HepG2 (cell line): ENCODE measurements around the gene SNAPC4. TPM values are rescaled to one million over a fixed set of nuclear protein-coding genes. Genes with fewer than 3 reads are reported as not detected.

Experiments
- ATAC-seq: fragments of 200-7000 bp; cut with Tn5 transposase; 3 replicates; pipeline ENCODE4 v1.9.1; 2020; ENCODE audit warnings: mild to moderate bottlenecking, moderate library complexity
- BruUV-seq: library from RNA; stranded (reverse); fragments of 400-500 nt; replicated peaks from 2 replicates; lab custom pipeline; 2021; lab: Mats Ljungman, UMichigan
- CTCF ChIA-PET: fragments of 300-600 bp; formaldehyde crosslinking; extraction: SDS; loops from one replicate; lab custom pipeline; 2021; ENCODE audit warnings: low total read pairs, inconsistent platforms, low intra/inter-chr PET ratio; lab: Yijun Ruan, JAX
- POLR2A ChIA-PET: fragments of 350-600 bp; sonication (Branson Sonifier 250); formaldehyde crosslinking; loops from one replicate; lab custom pipeline; 2020; ENCODE audit warnings: antibody characterized with exemption, inconsistent platforms; lab: Yijun Ruan, JAX
- DNase-seq: peaks from one replicate; pipeline ENCODE4 v3.0.0-alpha.2; 2015; ENCODE audit warnings: low spot score
- FAIRE-seq: peaks from 3 replicates; lab custom pipeline; 2011; peaks lifted over from hg19 to GRCh38; lab: Jason Lieb, UNC
- H2AFZ ChIP-seq: one replicate; pipeline ENCODE4 v1.6.1; 2011; ENCODE audit warnings: low read length, inconsistent platforms
- H3K27ac ChIP-seq: fragments of 300-600 bp; 3 replicates; pipeline ENCODE4 v1.8.0; 2011; ENCODE audit warnings: mixed run types, mild to moderate bottlenecking, mixed read lengths, low read length, inconsistent platforms; ENCODE audit not compliant: insufficient read depth; ENCODE audit errors: extremely low read length
- H3K27me3 ChIP-seq, 2 experiments: fragments of 200-600 bp in 1 of 2; 2 replicates in 1 of 2; 3 replicates in 1 of 2; pipeline versions ENCODE4 v1.6.0 to v1.8.0; 2011; ENCODE audit warnings: low read length in 2 of 2, mild to moderate bottlenecking in 2 of 2, moderate library complexity in 2 of 2, inconsistent platforms in 1 of 2; ENCODE audit not compliant: insufficient read depth in 2 of 2, control insufficient read depth in 1 of 2
- H3K36me3 ChIP-seq, 2 experiments: fragments of 200-600 bp in 1 of 2; replicated peaks in 1 of 2; 2 replicates in 1 of 2; 3 replicates in 1 of 2; pipeline versions ENCODE4 v1.5.1 to v1.8.0; 2011; ENCODE audit warnings: low read length in 2 of 2, inconsistent platforms in 1 of 2; ENCODE audit not compliant: insufficient read depth in 2 of 2, control insufficient read depth in 1 of 2
- H3K4me1 ChIP-seq: 2 replicates; pipeline ENCODE4 v1.5.1; 2012; ENCODE audit warnings: low read length, inconsistent platforms; ENCODE audit not compliant: insufficient read depth
- H3K4me2 ChIP-seq: 2 replicates; pipeline ENCODE4 v1.6.0; 2011; ENCODE audit warnings: low read depth, low read length, inconsistent platforms
- H3K4me3 ChIP-seq, 3 experiments: fragments of 200-600 bp in 1 of 3; sonication (generic), shearing (Covaris generic) in 1 of 3; replicated peaks in 1 of 3; 2 replicates each; pipeline ENCODE4 v1.5.1; 2011 to 2016; ENCODE audit warnings: low read length in 3 of 3, inconsistent platforms in 2 of 3, low read depth in 2 of 3, mild to moderate bottlenecking in 2 of 3, control low read depth in 1 of 3, mixed read lengths in 1 of 3; ENCODE audit not compliant: insufficient read depth in 1 of 3
- H3K79me2 ChIP-seq: one replicate; pipeline ENCODE4 v1.6.1; 2011; ENCODE audit warnings: low read length, inconsistent platforms; ENCODE audit not compliant: insufficient read depth
- H3K9ac ChIP-seq: 2 replicates; pipeline ENCODE4 v1.6.0; 2011; ENCODE audit warnings: mild to moderate bottlenecking, low read depth, low read length, inconsistent platforms; ENCODE audit not compliant: insufficient read depth
- H3K9me3 ChIP-seq: 2 replicates; pipeline ENCODE4 v1.5.1; 2012; ENCODE audit warnings: mild to moderate bottlenecking, low read length
- H4K20me1 ChIP-seq: 2 replicates; pipeline ENCODE4 v1.6.0; 2011; ENCODE audit warnings: inconsistent platforms, mild to moderate bottlenecking, low read length, moderate library complexity; ENCODE audit not compliant: insufficient read depth
- AGO2 ChIP-seq: fragments of 200-400 bp; formaldehyde crosslinking; optimal IDR thresholded peaks from 2 replicates; pipeline ENCODE3; 2017; ENCODE audit warnings: mild to moderate bottlenecking, low read depth, low read length, moderate library complexity
- FLYWCH1 ChIP-seq: sonication (generic); formaldehyde crosslinking; IDR thresholded peaks from 2 replicates; pipeline ENCODE4 v1.8.1; 2023; ENCODE audit warnings: mild to moderate bottlenecking, missing genetic modification reagents
- GATAD2A ChIP-seq: IDR thresholded peaks from 2 replicates; pipeline ENCODE4 v1.6.1; 2016
- HCFC1 ChIP-seq: fragments of 150-350 bp; IDR thresholded peaks from 2 replicates; pipeline ENCODE4 v1.6.1; 2014; ENCODE audit warnings: low read depth, low read length
- MEF2D ChIP-seq: sonication (generic); formaldehyde crosslinking; IDR thresholded peaks from 2 replicates; pipeline ENCODE4 v1.5.1; 2020; ENCODE audit warnings: mild to moderate bottlenecking, missing genetic modification reagents
- RBFOX2 ChIP-seq: fragments of 200-400 bp; formaldehyde crosslinking; IDR thresholded peaks from 2 replicates; pipeline ENCODE4 v1.6.1; 2017; ENCODE audit warnings: low read depth, mild to moderate bottlenecking, low read length
- ZNF251 ChIP-seq: sonication (generic); formaldehyde crosslinking; IDR thresholded peaks from 2 replicates; pipeline ENCODE4 v1.9.0; 2021; ENCODE audit warnings: mild to moderate bottlenecking, missing genetic modification reagents
- ZNF280D ChIP-seq: sonication (generic); formaldehyde crosslinking; IDR thresholded peaks from 2 replicates; pipeline ENCODE4 v1.5.1; 2020; ENCODE audit warnings: mild to moderate bottlenecking, missing genetic modification reagents
- ZNF318 ChIP-seq: sonication (generic); formaldehyde crosslinking; IDR thresholded peaks from 2 replicates; pipeline ENCODE4 v1.4.0; 2020; ENCODE audit warnings: mild to moderate bottlenecking, missing genetic modification reagents
- ZNF563 ChIP-seq: sonication (generic); formaldehyde crosslinking; IDR thresholded peaks from 2 replicates; pipeline ENCODE4 v1.8.0; 2022; ENCODE audit warnings: mild to moderate bottlenecking, moderate library complexity, missing genetic modification reagents
- WGBS: methylation state at CpG from one replicate; pipeline ENCODE4 v1.1.6; 2017; ENCODE audit warnings: low lambda C conversion rate; 5-methylcytosine and 5-hydroxymethylcytosine counted together
- in situ Hi-C: cut with HindIII; loops from 2 replicates; pipeline ENCODE4 v1.10.0; 2017; ENCODE audit warnings: low pct_unique_long_range_greater_than_20kb; ENCODE audit not compliant: extremely low pct_ligation_motif_present
- intact Hi-C: fragments of 100-400 bp; cut with micrococcal nuclease; formaldehyde crosslinking; loops from one replicate; pipeline ENCODE4 v1.10.0; 2022; ENCODE audit not compliant: unreplicated experiment
- polyA plus RNA-seq, 8 experiments: library from polyadenylated mRNA; depleted of rRNA in 3 of 8; stranded (reverse) in 7 of 8; unstranded in 1 of 8; fragments of >200 nt; fragmentation: Illumina TruSeq in 4 of 8; extraction: Trizol in 4 of 8; gene quantifications; 2 replicates each; pipeline versions ENCODE4 v1.2.1 to v1.2.3, GENCODE V29; 2011 to 2016; ENCODE audit warnings: low read depth in 4 of 8, missing spikeins in 1 of 8, mixed read lengths in 1 of 8; ENCODE audit not compliant: insufficient read depth in 1 of 8
- total RNA-seq, 5 experiments: library from RNA; depleted of rRNA; stranded (reverse); fragments of >200 nt; fragmentation: Illumina TruSeq; extraction: Trizol; gene quantifications; 2 replicates each; pipeline ENCODE4 v1.2.3, GENCODE V29; 2016; ENCODE audit warnings: low read depth in 1 of 5

Gene SNAPC4
- total and polyA plus RNA-seq, 2 of the 13 experiments (the other 11 are each of a cell fraction or from before 2014, with no cell fraction given), result 2.0 to 6.0 TPM

GRCh38 chr9:136395020-136395340 lies 5.0 kb downstream of the SNAPC4 start (continued):
- no peak for TF ChIP-seq ZNF318

DNA sequence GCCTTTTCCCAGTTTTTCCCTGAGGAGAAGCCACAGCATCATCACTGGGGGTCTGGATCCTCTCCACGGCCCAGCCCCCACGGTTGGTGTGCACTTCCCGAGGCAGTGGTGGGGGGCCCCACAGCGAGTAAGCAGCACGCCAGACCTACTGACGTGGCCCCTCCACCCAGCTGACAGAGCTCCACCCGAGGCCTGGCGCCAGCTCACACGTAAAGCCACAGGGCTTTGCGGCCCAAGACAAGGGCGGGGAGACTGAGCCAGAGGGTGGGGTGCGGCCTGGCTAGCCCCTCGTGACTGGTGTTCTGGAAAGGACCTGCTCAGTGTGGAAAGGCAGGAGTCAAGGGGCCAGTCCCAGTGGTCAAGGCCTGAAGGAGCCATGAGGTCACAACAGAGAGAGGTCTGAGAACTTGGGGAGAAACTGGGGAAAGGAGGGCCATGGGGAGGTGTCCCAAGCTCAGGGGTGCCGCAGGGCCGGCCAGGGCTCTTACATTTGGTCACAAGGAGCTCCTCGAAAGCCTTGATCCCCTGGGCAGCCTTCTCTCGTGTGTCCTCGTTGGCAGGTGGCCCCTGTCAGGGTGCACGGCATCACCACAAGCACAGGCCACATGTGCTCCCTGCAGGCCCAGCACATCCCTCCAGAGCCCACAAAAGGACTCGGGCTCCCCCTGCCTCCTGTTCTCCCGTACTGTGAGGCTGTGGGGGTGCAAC lies 5.5 kb downstream of the SNAPC4 start:
- ATAC-seq, result no peak
- BruUV-seq, result no TSS peak
- TF ChIP-seq GATAD2A (CRISPR knock-in tag) (no peak), ZNF251 (CRISPR knock-in tag) (no peak), RBFOX2 (0 out of 2 replicates have a peak, but pooled peaks have one; percentile 19), ZNF563 (CRISPR knock-in tag) (no peak), HCFC1 (no peak), AGO2 (peak; percentile 75), MEF2D (CRISPR knock-in tag) (no peak), FLYWCH1 (CRISPR knock-in tag) (no peak), ZNF280D (no peak)
- intact Hi-C loops, result no loop called here
- no peak for FAIRE-seq
- Histone ChIP-seq H3K9me3 (no peaks in the 10 kb centered on the region), H4K20me1 (0 out of 2 replicates have a peak, but pooled peaks cover 2% of the 10 kb centered on the region), H3K4me2 (no peak overlapping the region), H3K27me3 (no peaks in the 10 kb centered on the region), H3K79me2 (peaks cover 19% of the 10 kb centered on the region), H3K36me3 (peaks cover 27 to 63% of the 10 kb centered on the region in 2 experiments; a peak in 4 of 5 replicates), H2AFZ (no peak overlapping the region), H3K27ac (no peak overlapping the region), H3K4me3 (no peak overlapping the region), H3K4me1 (peaks cover 12% of the 10 kb centered on the region), H3K9ac (no peak overlapping the region)
- CTCF ChIA-PET, result no interaction called here
- WGBS, result 94% methylated on average over 15 of the region's 21 CpGs
- in situ Hi-C loops, result no loop called here
- no peak for DNase-seq
- POLR2A ChIA-PET, result interaction anchor here (1.3 kb wide), 1 partner anchor 16 kb away, joined by 3 read pairs; no protein-coding TSS in a partner anchor
